Subcutaneous adipose tissue (tissue), 4 donors: ENCODE results near the gene SLC44A2. TPM values are rescaled to one million over a fixed set of nuclear protein-coding genes. Genes with fewer than 3 reads are reported as not detected.

Experiments
- total RNA-seq, 4 donors: library from RNA; depleted of rRNA; stranded (reverse); fragments of >200 nt; gene quantifications; one replicate each; pipeline ENCODE4 v1.1.0, GENCODE V29; 2016
- TF ChIP-seq, protein P1 (sequence below): fragments of 450-650 bp; IDR thresholded peaks from one replicate; pipeline ENCODE4 v1.5.1; 2016; ENCODE audit warnings: low read depth, mild to moderate bottlenecking, control low read depth, antibody characterized with exemption, moderate library complexity

SLC44A2 gene
- total RNA-seq, 4 donors from 2014 or later = 52.0 to 112 (median 56.9) TPM

GRCh38 chr19:10661946-10662345 is 36.6 kb downstream of the SLC44A2 start:
- TF ChIP-seq, protein P1, sequence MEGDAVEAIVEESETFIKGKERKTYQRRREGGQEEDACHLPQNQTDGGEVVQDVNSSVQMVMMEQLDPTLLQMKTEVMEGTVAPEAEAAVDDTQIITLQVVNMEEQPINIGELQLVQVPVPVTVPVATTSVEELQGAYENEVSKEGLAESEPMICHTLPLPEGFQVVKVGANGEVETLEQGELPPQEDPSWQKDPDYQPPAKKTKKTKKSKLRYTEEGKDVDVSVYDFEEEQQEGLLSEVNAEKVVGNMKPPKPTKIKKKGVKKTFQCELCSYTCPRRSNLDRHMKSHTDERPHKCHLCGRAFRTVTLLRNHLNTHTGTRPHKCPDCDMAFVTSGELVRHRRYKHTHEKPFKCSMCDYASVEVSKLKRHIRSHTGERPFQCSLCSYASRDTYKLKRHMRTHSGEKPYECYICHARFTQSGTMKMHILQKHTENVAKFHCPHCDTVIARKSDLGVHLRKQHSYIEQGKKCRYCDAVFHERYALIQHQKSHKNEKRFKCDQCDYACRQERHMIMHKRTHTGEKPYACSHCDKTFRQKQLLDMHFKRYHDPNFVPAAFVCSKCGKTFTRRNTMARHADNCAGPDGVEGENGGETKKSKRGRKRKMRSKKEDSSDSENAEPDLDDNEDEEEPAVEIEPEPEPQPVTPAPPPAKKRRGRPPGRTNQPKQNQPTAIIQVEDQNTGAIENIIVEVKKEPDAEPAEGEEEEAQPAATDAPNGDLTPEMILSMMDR = no peak

DNA sequence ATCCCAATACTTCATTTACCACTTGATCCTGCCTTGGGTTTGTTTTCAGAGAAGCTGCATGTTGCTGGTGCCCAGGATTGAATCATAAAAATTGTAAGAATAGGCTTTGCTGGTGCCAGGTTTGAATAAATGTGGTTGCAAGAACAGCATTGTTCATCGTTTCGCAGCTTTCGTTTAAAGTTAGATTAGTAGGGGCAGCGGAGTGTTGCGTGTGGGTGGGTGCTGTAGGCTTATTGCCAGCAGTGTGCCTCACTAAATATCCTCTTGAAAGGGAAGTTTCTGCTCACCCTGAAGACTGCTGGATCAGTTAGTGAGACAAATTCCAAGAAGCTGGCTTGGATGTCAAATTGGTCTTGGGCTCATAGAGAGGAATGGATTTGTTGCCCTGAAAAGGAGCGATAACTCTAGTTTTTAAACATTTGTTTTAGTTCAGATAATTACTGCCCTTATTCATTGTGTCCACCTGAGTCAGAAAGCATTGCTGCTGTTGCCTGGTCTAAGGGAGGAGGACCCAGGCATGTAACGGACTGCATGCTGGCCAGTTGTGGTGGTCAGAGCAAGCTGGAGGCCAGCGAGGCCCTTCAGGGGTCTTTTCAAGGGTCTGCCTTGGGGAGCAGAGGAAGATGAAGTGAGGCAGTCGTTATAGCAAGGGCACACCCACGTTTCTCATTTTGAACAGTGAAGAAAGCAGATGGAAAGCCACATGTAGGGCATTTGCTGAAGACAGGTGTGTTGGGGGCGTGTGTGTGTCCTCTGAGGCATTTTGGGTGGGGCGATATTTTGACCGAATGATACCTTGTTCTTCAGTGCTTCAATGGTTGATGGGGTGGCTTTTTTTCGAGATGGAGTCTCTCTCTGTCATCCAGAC is 37.3 kb downstream of the SLC44A2 start:
- TF ChIP-seq, protein P1 = no peak

GRCh38 chr19:10667867-10668266 is 42.5 kb downstream of the SLC44A2 start:
- TF ChIP-seq, protein P1 = no peak

DNA sequence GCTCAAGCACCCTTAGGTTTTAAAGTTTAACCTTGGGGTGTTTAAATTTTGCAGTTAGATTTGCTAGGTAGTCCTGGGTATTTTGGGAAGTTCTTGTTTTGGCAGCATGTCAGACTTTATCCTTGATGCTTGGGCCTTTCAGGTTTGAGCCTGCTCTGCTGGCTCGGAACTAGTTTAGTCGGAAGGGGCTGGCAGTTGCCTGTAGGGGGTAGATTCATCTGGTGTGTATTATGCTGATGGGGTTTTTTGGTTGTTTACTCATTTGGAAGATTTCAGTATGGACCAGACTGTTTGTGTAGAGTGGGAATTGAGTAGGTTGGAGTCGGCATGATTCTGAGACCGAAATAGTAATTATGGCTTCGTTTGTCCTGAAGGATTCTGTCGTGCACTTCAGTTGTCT is 43.9 kb downstream of the SLC44A2 start:
- TF ChIP-seq, protein P1 = no peak

- TF ChIP-seq, protein P1 = no peak
These were observed 44.8 kb downstream of the SLC44A2 start for GRCh38 chr19:10670182-10670581.

DNA sequence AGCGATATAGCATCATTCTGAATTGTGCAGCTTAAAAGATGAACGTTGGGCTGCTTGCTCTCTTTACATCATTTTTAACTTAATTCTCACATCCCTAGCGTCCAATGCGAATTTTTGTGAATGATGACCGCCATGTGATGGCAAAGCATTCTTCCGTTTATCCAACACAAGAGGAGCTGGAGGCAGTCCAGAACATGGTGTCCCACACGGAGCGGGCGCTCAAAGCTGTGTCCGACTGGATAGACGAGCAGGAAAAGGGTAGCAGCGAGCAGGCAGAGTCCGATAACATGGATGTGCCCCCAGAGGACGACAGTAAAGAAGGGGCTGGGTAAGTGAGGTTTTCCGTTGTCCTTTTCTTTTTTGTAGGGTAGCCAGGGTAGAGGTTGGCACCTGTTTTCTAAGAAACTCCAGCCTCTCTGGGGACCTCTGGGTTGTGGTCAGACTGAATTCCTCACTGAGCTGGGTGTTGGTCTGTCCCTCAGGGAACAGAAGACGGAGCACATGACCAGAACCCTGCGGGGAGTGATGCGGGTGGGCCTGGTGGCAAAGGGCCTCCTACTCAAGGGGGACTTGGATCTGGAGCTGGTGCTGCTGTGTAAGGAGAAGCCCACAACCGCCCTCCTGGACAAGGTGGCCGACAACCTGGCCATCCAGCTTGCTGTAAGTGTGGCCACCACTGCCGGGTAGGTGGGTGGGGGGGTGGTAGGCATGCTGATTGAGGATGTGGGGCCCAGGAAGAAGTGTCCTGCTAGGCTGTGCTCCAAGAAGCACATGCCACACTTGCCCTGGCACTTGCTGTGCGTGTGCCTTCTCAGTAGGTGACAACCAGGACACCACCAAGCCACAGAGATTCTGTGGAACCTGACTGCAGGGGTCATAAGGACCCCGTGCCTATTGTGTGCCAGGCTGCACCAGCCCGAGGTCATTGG is 45.8 kb downstream of the SLC44A2 start:
- TF ChIP-seq, protein P1 = no peak

GRCh38 chr19:10677751-10678150 is 52.4 kb downstream of the SLC44A2 start:
- TF ChIP-seq, protein P1 = no peak
